Measurements from ENCODE around the gene NR1I3. TPM values are rescaled to one million over a fixed set of nuclear protein-coding genes. Genes with fewer than 3 reads are reported as not detected.
A peak's percentile ranks its signal among the peaks of the same experiment; 100 is the strongest.

The NR1I3 gene
- total and polyA plus RNA-seq, 3 experiments from 2014 or later, result not detected

DNA sequence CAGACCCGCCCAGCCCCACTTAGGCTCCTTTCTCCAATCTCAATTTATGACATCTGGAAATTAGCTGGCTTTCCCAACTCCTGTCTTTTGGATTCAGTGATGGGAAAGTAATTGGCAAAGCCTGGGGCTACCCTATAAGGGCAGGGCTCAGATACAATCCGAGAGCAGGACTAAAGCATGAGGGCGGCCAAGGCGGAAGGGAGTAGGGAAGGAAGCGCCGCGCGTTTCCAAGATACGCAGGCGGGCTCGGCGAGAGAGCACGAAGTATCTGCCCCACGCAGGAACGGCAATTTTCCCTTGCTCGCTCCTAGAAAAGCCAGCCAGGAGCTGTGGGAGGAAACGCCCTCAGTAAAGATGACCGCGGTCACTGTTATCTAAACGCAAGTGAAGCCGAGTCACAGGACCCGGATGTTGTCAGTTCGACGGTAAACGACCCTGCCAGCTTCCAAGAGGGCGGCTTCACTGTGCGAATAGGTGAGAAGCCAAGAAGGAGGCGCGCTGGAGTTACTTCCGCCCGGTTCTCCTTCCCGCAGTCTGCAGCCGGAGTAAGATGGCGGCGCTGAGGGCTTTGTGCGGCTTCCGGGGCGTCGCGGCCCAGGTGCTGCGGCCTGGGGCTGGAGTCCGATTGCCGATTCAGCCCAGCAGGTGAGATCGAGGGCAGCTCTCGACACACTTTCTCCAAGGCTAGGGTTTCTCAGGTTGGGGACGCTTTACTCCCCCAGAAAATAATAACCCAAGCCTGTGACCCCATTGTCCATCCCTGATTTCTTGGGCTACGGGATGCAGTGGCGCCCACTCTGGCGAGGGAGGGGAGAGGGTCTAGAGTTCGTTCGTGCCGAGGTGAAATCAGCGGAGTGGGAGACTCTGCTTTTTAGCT lies 35.9 kb downstream of the NR1I3 start, which contains the start of gene NDUFS2:
Gene NDUFS2, plus strand, starts transcription at position 532 of the 877 bp plus-strand sequence. Its CDS starts 19 bp downstream, at position 551.
- H3K4me1 ChIP-seq (ENCODE audit: insufficient read depth, low read length), result peaks cover 59% of the 10 kb centered on the region

DNA sequence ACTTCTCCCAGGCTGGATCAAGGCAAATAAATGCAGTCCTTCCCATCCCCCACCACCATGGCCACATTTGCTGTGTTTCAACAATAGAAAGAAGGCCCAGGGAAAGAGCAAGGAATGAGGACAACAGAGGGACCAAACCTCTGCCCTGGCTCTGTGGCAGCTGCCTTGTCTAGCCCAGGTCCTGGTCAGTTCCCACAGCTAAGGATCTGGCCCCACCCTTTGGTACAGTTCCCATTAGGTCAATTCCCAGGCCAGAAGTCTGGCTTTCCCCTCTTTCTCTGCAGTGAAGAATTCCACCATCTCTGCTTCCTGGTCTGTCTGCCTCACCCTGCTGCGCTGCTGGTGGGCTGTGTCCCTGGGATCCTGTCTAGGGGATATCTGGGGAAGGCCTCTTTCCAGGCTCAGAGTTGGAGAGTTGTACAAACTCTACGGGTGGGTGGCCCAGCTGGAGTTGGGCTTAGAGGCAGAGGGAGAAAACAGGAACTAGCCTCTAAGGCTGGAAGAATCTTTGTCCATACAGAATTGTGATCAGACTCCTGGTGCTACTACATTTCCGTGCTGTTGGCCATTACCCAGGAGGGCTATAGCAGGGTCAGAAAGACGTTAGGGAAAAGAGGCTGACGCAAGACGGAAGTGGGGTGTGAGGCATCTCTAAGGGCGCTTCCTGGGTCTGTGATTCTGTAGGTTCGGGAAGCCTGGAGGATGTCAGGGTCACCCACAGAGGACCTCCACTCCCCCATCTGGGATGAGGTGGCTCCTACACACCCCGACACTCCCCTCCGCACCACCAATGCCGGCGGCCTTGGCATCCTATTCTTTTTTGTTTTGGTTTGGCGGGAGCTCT lies 36.8 kb downstream of the NR1I3 start:
- Mint-ChIP-seq H3K27ac (peak overlapping the region; percentile 96 to 99 (median 98)), H3K27me3 (no peaks in the 10 kb centered on the region), H3K9me3 (no peaks in the 10 kb centered on the region), H3K4me3 (peak overlapping the region; percentile 93 to 97 (median 95)), H3K4me1 (peaks cover 56 to 66% (median 64%) of the 10 kb centered on the region in 3 donors), H3K36me3 (peaks cover 3 to 33% (median 12%) of the 10 kb centered on the region in 3 donors)
- no peaks in the 10 kb centered on the region for H3K9me3 ChIP-seq (ENCODE audit: low read length)
- peak overlapping the region; percentile 99 for H3K4me3 ChIP-seq (ENCODE audit: low read length)
- H3K36me3 ChIP-seq (ENCODE audit: insufficient read depth, low read length), result peaks cover 17% of the 10 kb centered on the region
- ChIA-PET CTCF (interaction anchor here (1.4 to 14.0 kb wide), 8 partner anchors 9 to 181 kb away, joined by 4 to 197 read pairs (median 12); partner anchors contain the start of genes APOA2, PPOX and TOMM40L), POLR2A (interaction anchor here (0.5 to 2.3 kb wide), 15 partner anchors 9 to 130 kb away, joined by 3 to 51 read pairs (median 7); partner anchors contain the start of genes B4GALT3, DEDD, PPOX and SDHC)
- peak overlapping the region; percentile 89 for H3K27ac ChIP-seq (ENCODE audit: low read depth, low read length)
- peaks cover 56% of the 10 kb centered on the region for H3K4me1 ChIP-seq (ENCODE audit: insufficient read depth, low read length)
- no peak for DNase-seq
- no peaks in the 10 kb centered on the region for H3K27me3 ChIP-seq (ENCODE audit: insufficient read depth, low read length, poor library complexity, severe bottlenecking)

More for the DNA sequence above, 35.9 kb downstream of the NR1I3 start, which contains the start of gene NDUFS2:
- peak within 1 kb of the TSS; percentile 96 to 99 (median 98) for H3K27ac Mint-ChIP-seq
- ChIA-PET CTCF (interaction anchor here (1.0 to 14.0 kb wide), 12 partner anchors 9 to 198 kb away, joined by 3 to 197 read pairs (median 10); partner anchors contain the start of genes APOA2, PPOX, SDHC and TOMM40L), POLR2A (interaction anchor here (0.5 to 2.3 kb wide), 17 partner anchors 10 to 133 kb away, joined by 3 to 51 read pairs (median 7); partner anchors contain the start of genes ARHGAP30, B4GALT3, DEDD and PPOX)
- peak within 1 kb of the TSS; percentile 93 to 97 (median 95) for H3K4me3 Mint-ChIP-seq
- DNase-seq, result peak; percentile 92 to 98 (median 93)
- no peaks in the 10 kb centered on the region for H3K27me3 Mint-ChIP-seq
- peaks cover 3 to 42% (median 16%) of the 10 kb centered on the region in 3 donors for H3K36me3 Mint-ChIP-seq
- H3K9me3 Mint-ChIP-seq, result no peaks in the 10 kb centered on the region
- Histone ChIP-seq H3K4me3 (ENCODE audit: low read length) (peak within 1 kb of the TSS; percentile 99), H3K36me3 (ENCODE audit: insufficient read depth, low read length) (peaks cover 24% of the 10 kb centered on the region), H3K27me3 (ENCODE audit: insufficient read depth, low read length, poor library complexity, severe bottlenecking) (no peaks in the 10 kb centered on the region), H3K9me3 (ENCODE audit: low read length) (no peaks in the 10 kb centered on the region), H3K27ac (ENCODE audit: low read depth, low read length) (peak within 1 kb of the TSS; percentile 89)
- peaks cover 59 to 73% (median 71%) of the 10 kb centered on the region in 3 donors for H3K4me1 Mint-ChIP-seq

DNA sequence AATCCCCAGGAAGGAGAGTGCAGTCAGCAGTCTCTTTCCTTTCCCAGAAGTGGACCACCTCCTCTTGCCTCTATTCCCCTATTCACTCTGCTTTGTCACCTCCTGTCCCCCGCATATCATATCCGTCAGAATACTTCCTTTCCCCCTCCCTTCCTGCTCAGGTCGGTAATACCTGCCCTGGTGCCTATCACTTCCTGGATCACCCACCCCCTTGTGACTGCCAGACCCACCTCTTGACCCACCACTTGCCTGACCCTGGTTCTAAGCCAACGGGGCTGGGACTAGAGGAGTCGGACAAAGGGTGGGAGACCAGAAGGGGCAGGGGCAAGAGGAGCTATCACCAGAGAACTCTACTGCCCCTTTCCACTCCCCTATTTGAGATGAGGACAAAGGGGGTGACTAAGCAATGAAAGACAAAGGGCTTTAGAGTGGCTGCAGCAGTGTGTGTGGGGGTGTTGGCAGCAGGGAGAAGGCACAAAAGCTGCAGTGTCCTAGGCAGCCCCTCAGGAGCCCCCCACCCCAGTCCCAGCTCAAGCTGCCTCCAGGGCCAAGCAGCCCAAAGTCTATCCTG lies 37.5 kb downstream of the NR1I3 start:
- Mint-ChIP-seq H3K27ac (peak overlapping the region; percentile 79 to 98 (median 97)), H3K36me3 (peaks cover 3 to 26% (median 9%) of the 10 kb centered on the region in 3 donors), H3K27me3 (no peaks in the 10 kb centered on the region), H3K9me3 (no peaks in the 10 kb centered on the region), H3K4me3 (peak overlapping the region; percentile 27 to 78 (median 53)), H3K4me1 (peaks cover 53 to 64% (median 62%) of the 10 kb centered on the region in 3 donors)
- no peaks in the 10 kb centered on the region for H3K27me3 ChIP-seq (ENCODE audit: insufficient read depth, low read length, poor library complexity, severe bottlenecking)
- peak in 1 of 5 donors; percentile 42 for DNase-seq
- H3K9me3 ChIP-seq (ENCODE audit: low read length), result no peaks in the 10 kb centered on the region
- H3K27ac ChIP-seq (ENCODE audit: low read depth, low read length), result peak overlapping the region; percentile 89
- ChIA-PET CTCF (interaction anchor here (1.4 to 14.0 kb wide), 5 partner anchors 8 to 181 kb away, joined by 4 to 197 read pairs (median 15); partner anchors contain the start of genes APOA2, PPOX and TOMM40L), POLR2A (interaction anchor here (0.5 to 1.0 kb wide), 2 partner anchors 21 to 106 kb away, joined by 12 read pairs; no protein-coding TSS in a partner anchor)
- peaks cover 58% of the 10 kb centered on the region for H3K4me1 ChIP-seq (ENCODE audit: insufficient read depth, low read length)
- H3K4me3 ChIP-seq (ENCODE audit: low read length), result no peak overlapping the region
- peaks cover 10% of the 10 kb centered on the region for H3K36me3 ChIP-seq (ENCODE audit: insufficient read depth, low read length)

DNA sequence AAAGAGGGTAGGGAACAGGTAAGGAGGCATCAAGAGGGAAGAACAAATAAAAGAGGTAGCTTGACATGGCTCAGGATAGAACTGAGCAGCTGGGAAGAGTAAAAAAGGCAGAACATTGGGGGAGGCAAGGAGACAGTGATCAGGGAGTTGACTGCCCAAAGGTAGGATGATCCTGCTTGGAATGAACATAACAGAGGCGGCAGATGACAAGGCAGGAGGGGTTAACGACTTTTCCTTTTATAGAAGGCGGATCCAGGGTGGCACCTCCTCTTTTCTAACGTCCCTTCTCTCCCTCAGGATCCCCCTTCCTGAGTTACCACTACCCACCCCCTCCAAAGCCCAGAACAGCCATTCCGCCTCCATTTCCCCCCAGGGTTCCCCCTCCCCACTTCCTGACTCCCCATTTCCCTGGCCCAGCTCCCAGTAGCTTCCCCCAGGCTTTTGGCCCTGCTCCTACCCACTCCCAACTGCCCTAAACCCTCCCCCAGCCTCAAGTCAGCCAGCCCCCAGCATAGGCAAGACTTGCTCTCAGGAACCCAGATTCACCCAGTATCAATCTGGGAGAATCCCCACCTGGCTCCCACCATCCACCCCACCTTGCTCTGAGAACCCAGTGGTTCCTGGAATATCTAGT lies 38.4 kb downstream of the NR1I3 start:
- DNase-seq, result no peak
- Mint-ChIP-seq H3K27ac (peak overlapping the region in 6 of 8 donors; percentile 17 to 98 (median 80)), H3K27me3 (peaks cover 0 to 2% of the 10 kb centered on the region in 2 donors), H3K4me3 (peak overlapping the region in 2 of 7 donors; percentile 47 to 61), H3K36me3 (peaks cover 0 to 20% (median 5%) of the 10 kb centered on the region in 3 donors), H3K9me3 (no peaks in the 10 kb centered on the region), H3K4me1 (peaks cover 57 to 67% (median 64%) of the 10 kb centered on the region in 3 donors)
- peaks cover 10% of the 10 kb centered on the region for H3K36me3 ChIP-seq (ENCODE audit: insufficient read depth, low read length)
- H3K4me3 ChIP-seq (ENCODE audit: low read length), result no peak overlapping the region
- POLR2A ChIA-PET, result no interaction called here
- no peaks in the 10 kb centered on the region for H3K9me3 ChIP-seq (ENCODE audit: low read length)
- peak overlapping the region; percentile 89 for H3K27ac ChIP-seq (ENCODE audit: low read depth, low read length)
- peaks cover 59% of the 10 kb centered on the region for H3K4me1 ChIP-seq (ENCODE audit: insufficient read depth, low read length)
- CTCF ChIA-PET, result interaction anchor here (0.9 to 2.2 kb wide), 3 partner anchors 12 to 34 kb away, joined by 3 to 10 read pairs (median 5); partner anchors contain the start of genes PPOX and TOMM40L
- no peaks in the 10 kb centered on the region for H3K27me3 ChIP-seq (ENCODE audit: insufficient read depth, low read length, poor library complexity, severe bottlenecking)

DNA sequence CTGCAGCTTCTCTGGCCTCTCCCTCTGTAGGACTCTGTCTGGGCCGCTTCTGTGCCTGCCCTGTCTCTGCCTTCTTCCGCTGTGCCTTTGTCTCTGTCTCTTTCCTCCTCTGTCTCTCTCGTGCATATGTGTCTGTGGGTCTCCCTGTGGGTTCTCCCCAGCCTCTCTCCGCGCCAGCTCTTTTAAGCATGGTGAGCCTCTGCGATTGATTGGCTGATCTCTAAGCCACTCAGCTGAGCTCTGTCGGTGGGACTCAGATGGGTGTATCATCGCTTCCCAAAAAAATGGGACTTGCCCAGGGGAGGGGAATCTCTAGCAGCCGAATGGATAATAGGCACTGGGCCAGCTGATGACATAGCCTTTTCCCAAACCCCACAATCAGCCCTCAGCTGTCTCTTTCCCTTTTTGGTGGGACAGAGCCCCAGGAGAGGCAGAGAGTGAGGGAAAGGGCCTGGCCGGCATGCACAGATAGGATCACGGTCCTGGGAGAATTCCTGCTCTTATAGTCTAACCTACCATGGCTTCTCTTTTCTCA lies 39.0 kb downstream of the NR1I3 start, which contains the start of gene ADAMTS4:
Gene ADAMTS4, minus strand, starts transcription at position 158 of the 535 bp plus-strand sequence. CDS start 427 bp downstream, outside the sequence.
- peaks cover 0 to 2% of the 10 kb centered on the region in 2 donors for H3K27me3 Mint-ChIP-seq
- Histone ChIP-seq H3K4me3 (ENCODE audit: low read length) (no peak within 1 kb of the TSS), H3K27ac (ENCODE audit: low read depth, low read length) (peak within 1 kb of the TSS; percentile 89), H3K4me1 (ENCODE audit: insufficient read depth, low read length) (peaks cover 59% of the 10 kb centered on the region), H3K9me3 (ENCODE audit: low read length) (no peaks in the 10 kb centered on the region), H3K27me3 (ENCODE audit: insufficient read depth, low read length, poor library complexity, severe bottlenecking) (no peaks in the 10 kb centered on the region), H3K36me3 (ENCODE audit: insufficient read depth, low read length) (peaks cover 4% of the 10 kb centered on the region)
- H3K36me3 Mint-ChIP-seq, result peaks cover 0 to 13% (median 0%) of the 10 kb centered on the region in 3 donors
- POLR2A ChIA-PET, result no interaction called here
- no peaks in the 10 kb centered on the region for H3K9me3 Mint-ChIP-seq
- H3K4me3 Mint-ChIP-seq, result peak within 1 kb of the TSS in 1 of 7 donors; percentile 61
- H3K4me1 Mint-ChIP-seq, result peaks cover 53 to 65% (median 60%) of the 10 kb centered on the region in 3 donors
- CTCF ChIA-PET, result interaction anchor here (0.9 to 2.2 kb wide), 3 partner anchors 12 to 34 kb away, joined by 3 to 10 read pairs (median 5); partner anchors contain the start of genes PPOX and TOMM40L
- H3K27ac Mint-ChIP-seq, result peak within 1 kb of the TSS in 6 of 8 donors; percentile 17 to 98 (median 80)
- no peak for DNase-seq

- POLR2A ChIA-PET, result no interaction called here
- peaks cover 0 to 2% of the 10 kb centered on the region in 2 donors for H3K27me3 Mint-ChIP-seq
Observed at GRCh38 chr1:161198194-161198896, 39.7 kb downstream of the NR1I3 start.

More at GRCh38 chr1:161198194-161198896, 39.7 kb downstream of the NR1I3 start:
- Histone ChIP-seq H3K27ac (ENCODE audit: low read depth, low read length) (peak overlapping the region; percentile 2), H3K9me3 (ENCODE audit: low read length) (no peaks in the 10 kb centered on the region), H3K4me3 (ENCODE audit: low read length) (no peak overlapping the region), H3K4me1 (ENCODE audit: insufficient read depth, low read length) (peaks cover 53% of the 10 kb centered on the region), H3K36me3 (ENCODE audit: insufficient read depth, low read length) (no peaks in the 10 kb centered on the region), H3K27me3 (ENCODE audit: insufficient read depth, low read length, poor library complexity, severe bottlenecking) (no peaks in the 10 kb centered on the region)
- no peaks in the 10 kb centered on the region for H3K9me3 Mint-ChIP-seq
- DNase-seq, result no peak
- no peak overlapping the region for H3K4me3 Mint-ChIP-seq
- H3K4me1 Mint-ChIP-seq, result peaks cover 49 to 63% (median 54%) of the 10 kb centered on the region in 3 donors
- H3K27ac Mint-ChIP-seq, result no peak overlapping the region
- CTCF ChIA-PET, result interaction anchor here (2.2 kb wide), 1 partner anchor 27 kb away, joined by 10 read pairs; the partner anchor contains the start of gene TOMM40L
- peaks cover 0 to 10% (median 0%) of the 10 kb centered on the region in 3 donors for H3K36me3 Mint-ChIP-seq

Measured in CD8-positive, alpha-beta memory T cell (primary cell).